GM21526 (cell line): ENCODE results near the gene ATP10D.

ENCODE experiments used
- ATAC-seq: cut with Tn5 transposase; IDR thresholded peaks from one replicate; pipeline ENCODE4 v1.9.1; 2021; ENCODE audit warnings: moderate library complexity; ENCODE audit not compliant: unreplicated experiment, low FRiP score

ATP10D gene

DNA sequence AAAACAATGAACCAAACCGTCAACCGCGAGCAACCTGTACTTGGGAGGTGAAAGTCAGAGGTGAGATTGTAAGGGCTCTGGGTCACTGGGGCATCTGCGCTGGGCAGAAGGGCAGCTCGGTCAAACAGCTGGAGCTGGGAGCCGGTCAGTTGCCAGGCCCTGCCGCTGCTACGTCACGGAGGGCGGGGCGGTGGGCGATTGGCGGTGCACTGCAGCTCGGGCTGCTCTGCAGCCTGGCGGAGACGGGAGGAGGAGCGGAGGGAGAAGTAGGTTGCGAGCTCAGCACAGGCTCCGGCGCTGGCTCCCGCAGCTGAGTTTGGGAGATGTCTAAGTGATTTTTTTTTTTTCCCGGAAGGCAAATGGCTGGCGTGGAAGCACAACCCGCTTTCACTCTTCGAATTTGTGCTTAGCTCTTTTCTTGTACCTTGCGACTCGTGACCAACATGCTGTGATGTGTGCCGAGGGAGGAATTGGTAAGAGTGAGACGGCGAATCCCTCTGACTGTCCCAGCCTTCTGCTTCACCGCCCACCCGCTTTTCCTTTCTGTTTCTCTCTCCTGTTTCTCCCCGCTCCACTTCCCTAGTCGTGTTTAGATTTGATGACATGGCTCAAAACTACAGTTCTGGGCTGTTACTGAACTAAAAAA is at the start of gene ATP10D:
ATP10D (plus strand) TSS at position 229 of the 646 bp plus-strand sequence. CDS start 27,266 bp downstream, outside the sequence.
- peak; percentile 95 for ATAC-seq

DNA sequence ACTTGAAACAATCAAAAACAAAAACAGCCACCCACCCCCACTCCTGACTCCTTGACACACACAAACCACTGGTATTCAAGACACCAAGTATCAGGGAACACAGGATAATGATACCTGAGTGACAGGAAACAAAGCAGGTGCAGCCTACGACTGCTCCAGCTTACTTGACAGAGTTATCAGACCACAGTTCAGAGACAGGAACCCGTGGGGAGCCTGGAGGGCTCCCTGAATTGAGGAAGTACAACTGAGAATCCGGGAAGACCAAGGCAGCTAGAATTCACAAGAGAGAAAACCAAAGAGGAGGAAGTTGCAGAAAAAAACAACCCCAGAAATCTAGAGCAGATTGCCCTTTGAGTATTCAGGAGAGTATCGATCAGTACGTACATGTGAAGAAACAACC is 42.1 kb upstream of the ATP10D start:
- ATAC-seq: peak; percentile 88

DNA sequence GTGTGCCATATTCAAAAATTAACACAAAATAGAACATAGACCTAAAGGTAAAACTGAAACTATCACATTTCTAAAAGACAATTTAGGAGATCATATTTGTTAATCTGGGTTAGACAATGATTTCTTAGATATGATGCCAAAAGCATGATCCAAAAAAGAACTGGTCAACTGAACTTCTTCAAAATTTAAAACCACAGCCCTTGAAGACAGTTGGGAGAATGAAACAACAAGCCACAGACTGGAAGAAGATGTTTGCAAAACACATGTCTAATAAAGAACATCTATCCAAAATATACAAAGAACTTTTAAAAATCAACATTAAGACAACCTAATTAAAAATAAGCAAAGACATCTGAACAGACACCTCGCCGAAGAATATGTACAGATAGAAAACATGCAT is 41.0 kb upstream of the ATP10D start:
- no peak for ATAC-seq

DNA sequence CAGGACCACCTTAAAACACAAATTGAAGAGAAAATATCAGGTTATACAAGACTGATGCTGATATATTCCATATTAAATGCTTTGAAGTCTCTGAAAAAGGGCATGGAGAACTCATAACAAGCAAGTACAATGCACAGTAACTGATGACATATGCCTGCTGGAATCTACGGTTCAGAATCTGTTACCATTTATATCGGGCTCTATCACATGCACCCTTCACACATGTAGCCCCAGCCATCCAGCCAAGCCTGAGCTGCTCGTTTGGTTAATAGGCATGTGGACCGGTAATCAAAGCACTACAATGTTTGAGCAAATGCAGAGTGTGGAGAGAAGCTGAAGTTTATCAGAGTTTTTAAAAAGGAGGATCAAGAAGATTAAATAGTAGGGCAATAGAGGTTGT is 33.4 kb upstream of the ATP10D start:
- ATAC-seq: no peak

DNA sequence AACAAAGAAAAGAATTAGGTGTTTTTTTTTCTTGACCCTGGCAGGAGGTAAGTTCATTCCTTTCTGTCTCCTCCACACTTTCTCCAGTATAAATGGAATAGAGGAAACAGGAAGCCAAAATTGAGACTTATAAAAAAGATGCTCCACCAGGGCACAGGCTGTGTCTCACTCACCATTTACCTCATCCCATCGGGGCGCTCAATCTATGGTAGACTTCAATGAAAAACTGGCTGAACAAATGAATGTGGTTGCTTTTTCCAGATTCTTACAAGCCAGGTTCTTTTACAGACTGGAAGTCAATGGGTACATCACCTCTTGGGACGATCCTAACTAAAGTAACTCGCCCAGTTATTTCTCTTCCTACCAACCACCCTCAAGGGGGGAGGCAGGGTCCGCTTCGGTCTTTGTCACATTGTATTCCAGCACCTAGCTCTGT is 22.3 kb upstream of the ATP10D start:
- peak; percentile 30 for ATAC-seq

DNA sequence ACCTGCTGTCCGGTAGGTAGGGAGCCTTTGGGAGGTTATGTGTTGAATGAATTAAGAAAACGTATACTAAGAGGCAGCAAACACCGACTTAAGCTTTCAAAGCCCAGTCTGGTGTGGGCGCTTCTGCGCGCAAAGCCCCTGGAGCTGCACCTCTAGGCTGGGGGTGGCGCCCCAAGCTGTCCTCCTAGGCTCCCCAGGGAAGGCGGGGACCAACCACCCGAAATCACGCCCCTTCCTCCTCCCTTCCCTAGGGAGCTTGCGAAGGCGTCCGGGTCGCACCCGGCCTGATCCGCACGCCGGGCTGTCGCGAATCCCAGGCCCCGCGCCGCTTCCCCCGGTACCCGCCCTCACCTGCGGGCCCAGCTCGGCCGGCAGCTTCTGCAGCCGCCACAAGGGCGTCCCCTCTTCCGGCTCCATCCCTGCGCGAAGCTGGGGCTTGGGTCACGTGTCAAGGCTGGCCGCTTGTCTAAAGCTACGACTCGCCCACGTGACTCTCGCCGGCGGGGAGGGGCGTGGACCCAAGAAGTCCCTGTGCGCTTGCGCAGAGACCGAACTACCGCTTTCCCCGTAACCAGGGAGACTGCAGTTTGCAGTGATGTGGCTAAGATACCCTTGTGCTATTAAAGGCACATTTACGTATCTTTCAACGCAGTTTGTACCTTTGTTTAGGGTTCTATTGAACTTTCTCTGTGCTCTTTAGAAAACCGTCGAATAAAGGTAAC is 21.7 kb upstream of the ATP10D start, which contains the start of gene COMMD8:
COMMD8 (minus strand) TSS at position 468 of the 722 bp plus-strand sequence; CDS start at position 417, 51 bp downstream.
- ATAC-seq: peak; percentile 89

DNA sequence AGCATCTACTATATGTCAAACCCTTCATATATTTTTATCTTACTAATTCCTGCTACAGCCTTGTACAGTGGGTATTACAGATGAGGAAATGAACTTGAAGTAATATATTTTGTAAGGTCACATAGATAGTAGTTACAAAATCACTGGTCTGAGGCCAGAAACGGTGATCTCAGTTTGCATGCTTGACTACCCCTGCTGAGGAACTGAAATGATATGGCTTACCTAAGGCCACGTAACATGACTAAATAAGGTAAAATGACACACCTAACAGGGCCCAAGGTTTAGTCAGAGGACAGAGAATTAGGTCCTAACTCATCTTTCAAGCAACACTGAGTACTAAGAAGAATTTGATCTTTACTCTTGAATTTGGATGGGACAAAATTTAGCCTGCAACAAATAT is 20.1 kb upstream of the ATP10D start:
- ATAC-seq: peak; percentile 36

DNA sequence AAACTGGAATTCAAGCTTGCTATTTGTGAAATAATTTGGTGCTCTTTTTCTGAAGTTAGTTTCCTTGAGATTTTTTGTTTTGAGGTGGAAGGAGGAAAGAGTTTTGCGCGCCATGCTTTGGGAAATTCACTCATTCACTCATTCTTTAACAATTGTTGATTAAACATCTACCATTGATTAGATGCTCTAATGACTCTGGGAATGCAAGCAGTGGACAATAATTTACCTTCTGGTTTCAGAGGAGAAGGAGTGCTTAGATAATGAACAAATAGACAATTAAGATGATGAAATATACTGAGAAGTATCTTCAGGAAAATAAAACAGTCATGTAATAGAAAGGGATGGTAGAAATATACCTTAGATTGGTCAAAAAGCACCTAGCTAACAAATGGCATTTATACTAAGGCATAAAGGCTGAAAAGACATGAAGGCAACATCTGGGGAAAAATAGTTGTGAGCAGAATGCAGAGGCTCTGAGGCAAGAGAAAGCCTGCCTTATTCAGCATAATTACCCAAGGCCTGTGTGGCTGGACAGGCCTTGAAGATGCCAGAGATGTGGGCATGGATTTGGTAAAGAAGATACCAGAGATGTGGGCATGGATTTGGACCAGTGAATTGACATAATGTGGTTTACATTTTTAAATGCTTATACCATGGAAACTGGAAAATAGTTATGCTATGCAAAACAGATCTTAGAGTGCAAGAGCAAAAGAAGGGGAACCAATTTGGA is 18.9 kb upstream of the ATP10D start:
- ATAC-seq: no peak

DNA sequence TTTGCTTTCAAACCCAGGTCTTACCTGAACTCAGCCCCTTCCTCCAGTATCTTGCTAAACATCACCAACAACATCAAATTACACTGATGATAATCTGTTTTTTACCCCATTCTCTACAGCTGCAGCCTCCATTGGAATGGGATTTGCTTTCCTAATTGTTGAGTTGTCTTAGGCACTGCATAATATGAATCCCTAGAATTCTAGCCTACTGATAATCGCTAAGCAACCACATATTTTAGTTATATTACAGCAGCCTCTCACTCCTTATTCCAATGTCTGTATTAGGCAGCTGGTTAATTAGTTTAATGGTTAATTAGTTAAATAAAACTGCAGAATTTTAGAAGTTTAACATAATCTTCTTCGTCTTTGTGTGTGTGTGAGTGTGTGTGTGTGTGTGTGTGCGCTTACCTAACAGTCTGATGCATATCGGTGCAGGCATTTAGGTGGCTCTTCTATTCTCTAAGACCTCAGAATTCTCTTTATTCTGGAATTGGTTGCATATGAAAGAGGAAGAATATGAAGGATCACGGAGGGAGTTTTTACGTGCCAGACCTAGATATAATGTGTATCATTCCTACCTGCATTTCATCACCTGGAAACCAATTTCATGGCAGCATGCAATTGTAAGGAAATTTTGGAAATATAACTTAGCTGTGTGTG is 16.2 kb upstream of the ATP10D start:
- no peak for ATAC-seq

DNA sequence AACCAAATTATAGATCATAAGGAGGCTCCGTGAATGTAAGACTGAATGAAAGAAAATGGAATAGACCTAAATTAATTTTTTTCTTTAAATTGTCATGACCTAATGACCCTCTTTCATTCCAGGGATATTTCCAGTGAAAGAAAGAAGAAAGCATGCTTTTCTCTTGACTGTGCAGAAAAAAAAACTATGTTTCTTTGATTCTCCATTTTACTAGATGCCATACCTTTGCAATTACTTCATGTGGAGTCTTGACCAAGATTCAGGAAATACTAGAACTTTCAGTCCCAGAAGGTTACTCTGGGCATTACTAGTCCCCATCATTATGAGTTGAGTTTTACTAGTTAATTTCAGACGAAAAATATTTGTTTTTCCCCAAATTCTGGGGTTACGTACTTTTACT is 15.1 kb upstream of the ATP10D start:
- no peak for ATAC-seq

DNA sequence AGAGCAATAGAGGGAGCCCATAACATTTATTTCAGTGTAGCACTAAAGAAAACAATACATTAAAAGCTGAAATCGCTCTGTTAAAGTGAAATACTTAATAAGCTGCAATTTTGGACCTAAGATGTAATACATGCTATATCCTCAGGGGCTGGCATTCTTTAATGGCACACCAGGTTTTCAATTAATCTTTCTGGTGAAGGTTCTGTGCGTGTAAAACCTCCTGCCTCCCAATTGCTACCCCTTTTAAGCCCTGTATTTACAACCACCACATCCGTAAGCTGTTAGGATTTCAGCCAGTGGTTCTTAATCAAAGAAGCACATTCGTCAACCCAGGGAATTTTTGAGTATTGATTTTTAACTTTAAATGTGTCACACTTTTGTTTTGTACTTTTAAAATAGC is 14.0 kb upstream of the ATP10D start:
- no peak for ATAC-seq

DNA sequence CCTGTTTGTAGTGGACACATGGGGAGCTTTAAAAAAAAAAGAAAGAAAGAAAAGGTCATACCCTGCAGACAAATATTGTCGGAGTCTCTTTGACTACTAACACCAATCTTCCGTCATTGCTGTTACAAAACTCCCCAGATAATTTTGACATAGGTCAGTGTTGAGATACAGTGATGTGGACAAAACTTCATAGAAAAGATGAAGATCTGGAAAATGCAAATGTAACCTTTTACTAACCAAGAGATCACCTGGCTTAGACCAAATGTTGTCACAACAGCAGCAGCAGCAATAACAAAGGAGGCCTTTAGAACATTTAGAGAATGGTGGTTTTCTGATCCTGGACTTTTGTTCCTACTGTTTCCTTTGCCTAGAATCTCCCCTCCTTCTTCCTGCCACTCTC is 13.5 kb upstream of the ATP10D start:
- ATAC-seq: no peak

DNA sequence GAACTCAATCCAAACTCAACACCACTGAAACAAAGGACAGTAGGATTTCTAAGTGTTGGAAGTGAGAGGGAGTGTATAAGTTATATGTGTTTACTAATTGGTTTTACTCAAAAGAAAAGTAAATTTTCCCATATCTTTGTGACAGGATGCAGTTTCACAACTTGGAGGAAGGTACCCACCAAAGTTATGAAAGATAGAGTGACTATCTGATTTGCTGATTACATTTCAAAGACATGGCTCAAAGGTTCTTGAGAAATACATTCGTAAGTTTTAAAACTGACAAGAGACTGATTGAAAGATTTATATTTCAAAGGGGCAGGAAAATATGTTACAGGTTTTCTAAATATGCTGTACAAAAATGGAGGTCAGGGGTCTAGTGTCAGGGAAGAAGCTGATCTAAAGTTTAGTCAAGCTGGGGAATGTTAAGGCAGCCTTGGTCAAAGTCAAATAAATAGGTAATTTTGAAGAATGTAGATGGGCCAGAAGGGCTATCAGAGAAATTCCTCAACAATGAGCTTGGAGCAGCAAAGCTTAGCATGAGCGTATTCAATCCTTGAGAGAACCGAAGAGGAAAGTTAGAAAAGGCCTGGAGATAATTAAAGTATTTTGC is 11.8 kb upstream of the ATP10D start:
- ATAC-seq: no peak

DNA sequence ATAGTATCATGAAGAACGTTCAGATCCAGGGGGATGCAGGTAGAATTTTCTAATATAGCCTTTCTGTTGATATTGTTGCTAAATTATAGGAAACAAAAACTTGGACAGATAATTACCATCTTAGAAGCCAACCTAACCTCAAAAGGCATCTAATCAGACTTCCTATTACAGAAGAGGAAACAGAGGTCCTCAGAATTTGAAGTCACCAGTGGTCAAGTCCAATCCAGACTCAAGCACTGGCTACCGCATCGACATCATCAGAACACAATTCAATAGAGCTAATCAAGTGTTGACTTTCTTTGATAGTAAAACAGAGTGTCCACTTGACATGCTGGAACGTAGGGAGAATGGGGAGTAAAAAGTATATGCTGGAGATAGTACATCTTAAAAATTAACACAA is 10.3 kb upstream of the ATP10D start:
- no peak for ATAC-seq

DNA sequence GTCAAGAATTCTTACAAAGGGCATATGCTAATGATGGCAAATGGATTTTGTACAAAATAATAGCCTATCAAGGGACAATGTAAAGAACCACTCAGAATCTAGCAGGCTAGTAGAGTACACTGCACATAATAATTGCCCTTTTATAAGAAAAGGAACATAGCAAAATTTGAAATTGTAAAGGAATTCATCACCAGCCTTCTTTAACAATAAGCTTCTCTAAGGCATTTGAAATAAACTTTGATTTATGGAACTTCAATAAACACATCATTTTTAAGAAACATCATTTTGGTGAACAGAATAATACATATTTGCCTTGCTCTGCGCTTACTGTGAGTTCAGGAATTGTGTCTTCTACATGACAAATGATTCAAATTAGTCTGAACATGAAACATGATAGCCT is 9.7 kb upstream of the ATP10D start:
- ATAC-seq: no peak

DNA sequence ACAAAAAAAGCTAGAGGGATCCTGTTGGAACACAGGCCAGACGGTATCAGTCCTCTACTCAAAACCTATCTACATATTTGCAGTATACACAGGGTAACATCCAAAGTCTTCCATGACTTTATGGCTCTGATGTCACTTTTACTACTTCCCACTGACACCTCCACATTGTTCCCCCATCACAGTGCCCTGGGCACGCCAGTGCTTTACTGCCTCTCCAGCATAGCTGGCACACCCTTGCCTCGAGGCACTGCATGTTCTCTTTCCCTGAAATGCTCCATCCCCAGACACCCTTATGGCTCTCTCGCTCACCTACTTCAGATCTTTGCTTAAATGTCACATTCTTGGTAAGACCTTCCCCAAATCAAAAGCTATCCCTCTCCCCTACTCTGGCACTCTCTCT is 6.3 kb upstream of the ATP10D start:
- no peak for ATAC-seq

DNA sequence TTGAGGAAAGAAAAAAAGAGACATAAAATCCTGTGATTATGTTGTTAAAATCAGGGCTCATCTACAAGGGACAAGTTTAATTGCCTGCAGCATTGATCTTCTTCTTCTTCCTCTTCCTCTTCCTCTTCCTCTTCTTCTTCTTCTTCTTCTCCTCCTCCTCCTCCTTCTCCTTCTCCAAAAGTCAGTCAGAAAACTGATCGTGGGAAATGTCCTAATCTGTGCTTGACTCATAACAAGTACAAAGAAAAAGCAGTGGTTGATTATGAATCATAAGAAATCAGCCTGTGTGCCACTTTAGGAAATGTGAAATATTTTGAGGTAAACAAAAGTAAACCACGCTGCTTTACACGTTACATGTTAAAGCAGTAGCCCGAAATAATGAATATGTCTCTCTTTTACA is 2.7 kb upstream of the ATP10D start:
- no peak for ATAC-seq

DNA sequence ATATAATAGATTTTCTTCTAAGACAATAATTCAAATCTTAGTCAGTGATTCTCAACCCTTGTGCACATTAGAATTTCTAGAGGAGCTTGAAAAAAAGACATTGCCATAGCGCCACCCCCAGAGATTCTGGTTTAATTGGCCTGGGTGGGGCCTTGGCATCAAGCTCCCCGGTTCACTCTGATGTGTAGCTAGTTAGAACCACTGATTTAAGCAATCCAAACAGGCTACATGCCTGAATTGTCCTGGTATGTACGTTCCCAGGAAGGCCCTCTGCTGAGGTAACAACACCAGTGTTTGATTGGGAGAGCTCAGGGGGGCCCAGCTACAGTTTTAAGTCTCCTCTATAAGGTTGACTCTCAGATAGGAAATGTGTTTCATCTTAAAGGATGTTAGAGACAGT is 1.3 kb upstream of the ATP10D start:
- ATAC-seq: no peak

DNA sequence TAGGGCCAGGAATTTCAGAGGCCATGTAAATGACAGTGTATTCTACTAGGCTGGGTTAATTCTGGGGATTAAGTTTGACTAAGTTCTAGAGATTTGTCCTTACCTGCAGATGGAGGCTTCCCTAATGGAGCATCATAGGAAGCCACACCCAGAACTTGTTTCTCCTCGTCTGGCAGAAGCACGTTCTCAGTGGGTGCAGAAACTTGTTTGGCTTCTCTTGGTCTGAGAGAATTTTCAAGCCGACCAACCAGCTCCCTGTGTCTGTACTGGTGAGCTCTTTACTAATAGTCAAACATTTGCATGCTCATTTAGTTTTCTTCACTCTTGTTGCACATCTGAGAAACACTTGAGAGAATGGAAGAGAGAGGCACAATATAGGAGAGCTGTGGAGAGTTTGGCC is 907 bp upstream of the ATP10D start:
- ATAC-seq: no peak

DNA sequence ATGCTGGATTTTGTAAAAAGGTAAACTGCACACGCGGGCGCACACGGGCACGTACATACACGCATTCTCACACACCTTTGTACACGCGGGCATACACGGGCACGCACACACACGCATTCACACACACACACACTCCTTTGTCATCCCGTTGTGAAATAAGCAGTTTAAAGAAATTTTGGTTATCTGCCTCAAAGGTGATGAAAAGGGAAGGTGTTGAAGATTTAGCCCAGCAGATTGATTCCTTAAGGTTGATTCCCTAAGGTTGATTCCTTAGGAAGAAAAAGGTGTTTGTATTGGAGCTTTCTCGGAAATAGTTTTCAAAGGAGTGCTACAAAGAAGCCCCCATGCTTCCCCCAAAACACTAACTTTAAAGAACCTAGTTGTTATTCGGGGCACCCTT is 693 bp downstream of the ATP10D start:
- no peak for ATAC-seq
